H1 (cell line): ENCODE measurements around the gene IL1RAPL1. TPM values are rescaled to one million over a fixed set of nuclear protein-coding genes. Genes with fewer than 3 reads are reported as not detected.

Experiments used
- CTCF ChIA-PET: fragments of 300-600 bp; sonication (Branson Sonifier 250); formaldehyde crosslinking; loops from one replicate; lab custom pipeline; 2021; ENCODE audit not compliant: partially characterized antibody; lab: Charles Lee
- POLR2A ChIA-PET: fragments of 300-600 bp; sonication (Branson Sonifier 250); formaldehyde crosslinking; loops from one replicate; lab custom pipeline; 2021; ENCODE audit warnings: inconsistent platforms; ENCODE audit not compliant: partially characterized antibody; lab: Charles Lee
- DNase-seq, 2 experiments: peaks; one replicate each; pipeline versions ENCODE4 v3.0.0 to v3.0.0-alpha.2; 2010 to 2022; ENCODE audit warnings: low spot score in 2 of 2, low read depth in 1 of 2, mixed read lengths in 1 of 2
- FAIRE-seq: peaks from 2 replicates; lab custom pipeline; 2011; peaks lifted over from hg19 to GRCh38; lab: Jason Lieb, UNC
- H2AFZ ChIP-seq: 2 replicates; pipeline ENCODE4 v1.8.1; 2012; ENCODE audit warnings: low read length, inconsistent platforms
- H2AK5ac ChIP-seq: 2 replicates; pipeline ENCODE4 v1.6.1; 2013; ENCODE audit warnings: low read depth, low read length
- H2BK120ac ChIP-seq: replicated peaks from 2 replicates; pipeline ENCODE3; 2013; ENCODE audit warnings: low read depth, low read length, inconsistent platforms
- H2BK12ac ChIP-seq: 2 replicates; pipeline ENCODE4 v1.6.1; 2013; ENCODE audit warnings: low read depth, low read length
- H2BK15ac ChIP-seq: 2 replicates; pipeline ENCODE4 v1.6.1; 2013; ENCODE audit warnings: low read length
- H2BK20ac ChIP-seq: 2 replicates; pipeline ENCODE4 v1.6.1; 2013; ENCODE audit warnings: low read length
- H2BK5ac ChIP-seq: 2 replicates; pipeline ENCODE4 v1.6.1; 2013; ENCODE audit warnings: low read depth, low read length
- H3K14ac ChIP-seq: 2 replicates; pipeline ENCODE4 v1.6.1; 2013; ENCODE audit warnings: inconsistent platforms; ENCODE audit not compliant: insufficient read length
- H3K18ac ChIP-seq: 2 replicates; pipeline ENCODE4 v1.6.1; 2013; ENCODE audit warnings: low read length; ENCODE audit errors: extremely low read depth
- H3K23ac ChIP-seq: 2 replicates; pipeline ENCODE4 v1.6.1; 2013; ENCODE audit warnings: inconsistent platforms; ENCODE audit not compliant: insufficient read length
- H3K23me2 ChIP-seq: 2 replicates; pipeline ENCODE4 v1.6.1; 2013; ENCODE audit warnings: low read depth, low read length
- H3K27ac ChIP-seq: 2 replicates; pipeline ENCODE4 v1.6.1; 2011; ENCODE audit warnings: low read depth, low read length, inconsistent platforms
- H3K27me3 ChIP-seq, 4 experiments: replicated peaks in 1 of 4; 1 replicate in 1 of 4; 2 replicates in 3 of 4; pipeline versions ENCODE4 v1.6.1 to v1.8.1; 2011 to 2013; ENCODE audit warnings: low read length in 3 of 4, mild to moderate bottlenecking in 3 of 4, inconsistent platforms in 2 of 4, mixed read lengths in 2 of 4, moderate library complexity in 1 of 4; ENCODE audit not compliant: control insufficient read depth in 3 of 4, insufficient read depth in 3 of 4; ENCODE audit errors: extremely low read depth in 1 of 4
- H3K36me3 ChIP-seq, 4 experiments: 2 replicates each; pipeline versions ENCODE4 v1.6.1 to v1.8.1; 2011 to 2013; ENCODE audit warnings: mild to moderate bottlenecking in 4 of 4, low read length in 3 of 4, moderate library complexity in 2 of 4, control low read depth in 1 of 4, inconsistent platforms in 1 of 4; ENCODE audit not compliant: insufficient read depth in 4 of 4, control insufficient read depth in 2 of 4
- H3K4ac ChIP-seq: replicated peaks from 2 replicates; pipeline ENCODE3; 2013; ENCODE audit warnings: low read length, low read depth, mixed read lengths, inconsistent platforms; ENCODE audit not compliant: insufficient read length
- H3K4me1 ChIP-seq, 4 experiments: replicated peaks in 1 of 4; 1 replicate in 1 of 4; 2 replicates in 3 of 4; pipeline versions ENCODE4 v1.6.1 to v1.8.1; 2011 to 2013; ENCODE audit warnings: low read length in 3 of 4, inconsistent platforms in 2 of 4, mixed read lengths in 1 of 4; ENCODE audit not compliant: insufficient read depth in 4 of 4, control insufficient read depth in 3 of 4
- H3K4me2 ChIP-seq, 2 experiments: 2 replicates each; pipeline versions ENCODE4 v1.6.1 to v1.8.1; 2011 to 2013; ENCODE audit warnings: low read depth in 2 of 2, low read length in 2 of 2, control low read depth in 1 of 2, inconsistent platforms in 1 of 2, mild to moderate bottlenecking in 1 of 2; ENCODE audit not compliant: insufficient read depth in 1 of 2
- H3K4me3 ChIP-seq, 4 experiments: fragments of 200-600, 300-600 bp in 1 of 4; sonication (generic), shearing (Covaris generic), sonication (Bioruptor Twin) in 1 of 4; 2 replicates each; pipeline versions ENCODE4 v1.5.1 to v1.8.1; 2011 to 2016; ENCODE audit warnings: low read length in 4 of 4, low read depth in 3 of 4, control low read depth in 2 of 4, inconsistent platforms in 2 of 4, mild to moderate bottlenecking in 2 of 4, mixed read lengths in 1 of 4, moderate library complexity in 1 of 4; ENCODE audit not compliant: insufficient read depth in 2 of 4; ENCODE audit errors: extremely low read depth in 1 of 4
- H3K56ac ChIP-seq: replicated peaks from 2 replicates; pipeline ENCODE3; 2013; ENCODE audit warnings: low read depth, mild to moderate bottlenecking, mixed read lengths, low read length, inconsistent platforms; ENCODE audit not compliant: insufficient read length
- H3K79me1 ChIP-seq: 2 replicates; pipeline ENCODE4 v1.6.1; 2013; ENCODE audit warnings: low read depth, low read length, control low read depth
- H3K79me2 ChIP-seq, 2 experiments: 2 replicates each; pipeline versions ENCODE4 v1.6.1 to v1.8.1; 2012 to 2013; ENCODE audit warnings: low read length in 2 of 2, mild to moderate bottlenecking in 2 of 2, inconsistent platforms in 1 of 2; ENCODE audit not compliant: insufficient read depth in 2 of 2, control insufficient read depth in 1 of 2
- H3K9ac ChIP-seq, 4 experiments: replicated peaks in 1 of 4; 1 replicate in 1 of 4; 2 replicates in 3 of 4; pipeline versions ENCODE4 v1.6.1 to v1.8.1; 2011 to 2013; ENCODE audit warnings: low read depth in 3 of 4, low read length in 3 of 4, control low read depth in 2 of 4, mild to moderate bottlenecking in 2 of 4, moderate library complexity in 2 of 4, inconsistent platforms in 1 of 4; ENCODE audit errors: extremely low read depth in 1 of 4
- H3K9me3 ChIP-seq, 2 experiments: 2 replicates each; pipeline versions ENCODE4 v1.6.1 to v1.8.1; 2012 to 2013; ENCODE audit warnings: mild to moderate bottlenecking in 2 of 2, moderate library complexity in 2 of 2, control low read depth in 1 of 2, inconsistent platforms in 1 of 2, low read depth in 1 of 2, low read length in 1 of 2, mixed read lengths in 1 of 2; ENCODE audit not compliant: insufficient read depth in 2 of 2
- H4K20me1 ChIP-seq, 2 experiments: replicated peaks in 1 of 2; 2 replicates each; pipeline versions ENCODE3 to v1.8.1; 2011 to 2013; ENCODE audit warnings: inconsistent platforms in 2 of 2, low read length in 2 of 2, mild to moderate bottlenecking in 1 of 2; ENCODE audit not compliant: insufficient read depth in 2 of 2, control insufficient read depth in 1 of 2
- H4K5ac ChIP-seq: 2 replicates; pipeline ENCODE4 v1.6.1; 2013; ENCODE audit warnings: low read length, low read depth, mixed read lengths, inconsistent platforms; ENCODE audit not compliant: insufficient read length
- H4K8ac ChIP-seq: 2 replicates; pipeline ENCODE4 v1.8.0; 2013; ENCODE audit warnings: mild to moderate bottlenecking, moderate library complexity, low read length, inconsistent platforms; ENCODE audit not compliant: insufficient read depth; ENCODE audit errors: extremely low read depth
- H4K91ac ChIP-seq: replicated peaks from 2 replicates; pipeline ENCODE3; 2013; ENCODE audit warnings: low read length, mixed read lengths, inconsistent platforms; ENCODE audit not compliant: insufficient read length
- ASH2L ChIP-seq: fragments of 200-600, 300-600 bp; sonication (generic); IDR thresholded peaks from one replicate; pipeline ENCODE4 v1.7.1; 2017; ENCODE audit warnings: low read length
- BACH1 ChIP-seq: IDR thresholded peaks from 2 replicates; pipeline ENCODE4 v1.6.1; 2012; ENCODE audit warnings: low read length, improper control_type of control experiment
- BRCA1 ChIP-seq: IDR thresholded peaks from 2 replicates; pipeline ENCODE4 v1.6.1; 2012; ENCODE audit warnings: low read depth, low read length, improper control_type of control experiment
- CHD2 ChIP-seq: IDR thresholded peaks from 2 replicates; pipeline ENCODE4 v1.6.1; 2012; ENCODE audit warnings: low read length, improper control_type of control experiment
- EGR1 ChIP-seq: IDR thresholded peaks from 2 replicates; pipeline ENCODE4 v1.6.1; 2011; ENCODE audit warnings: low read depth, low read length, borderline replicate concordance
- EZH2 ChIP-seq: fragments of 200-600 bp; sonication (generic); IDR thresholded peaks from 2 replicates; pipeline ENCODE4 v1.7.1; 2012; ENCODE audit warnings: low read depth, mild to moderate bottlenecking, moderate library complexity, low read length, inconsistent platforms; ENCODE audit not compliant: severe bottlenecking
- RAD21 ChIP-seq, 2 experiments: IDR thresholded peaks in 1 of 2; conservative IDR thresholded peaks in 1 of 2; 2 replicates each; pipeline ENCODE4 v1.6.1; 2011; ENCODE audit warnings: low read depth in 2 of 2, low read length in 2 of 2, improper control_type of control experiment in 1 of 2, inconsistent platforms in 1 of 2, mild to moderate bottlenecking in 1 of 2, moderate library complexity in 1 of 2
- SIN3A ChIP-seq, 2 experiments: IDR thresholded peaks in 1 of 2; conservative IDR thresholded peaks in 1 of 2; 2 replicates each; pipeline ENCODE4 v1.6.1; 2011 to 2012; ENCODE audit warnings: low read length in 2 of 2, improper control_type of control experiment in 1 of 2, low read depth in 1 of 2, mild to moderate bottlenecking in 1 of 2
- SP1 ChIP-seq: IDR thresholded peaks from 2 replicates; pipeline ENCODE4 v1.6.1; 2011; ENCODE audit warnings: low read depth, low read length
- WGBS, 2 experiments: shearing (Covaris generic) in 1 of 2; methylation state at CpG; one replicate each; pipeline versions ENCODE4 v1.1.6 to v1.1.7; 2013 to 2015; ENCODE audit warnings: low lambda C conversion rate in 2 of 2, mixed read lengths in 2 of 2, inconsistent platforms in 1 of 2, low coverage in 1 of 2, missing lambda C conversion rate in 1 of 2; ENCODE audit not compliant: insufficient replicate concordance in 2 of 2, insufficient coverage in 1 of 2, insufficient read length in 1 of 2; ENCODE audit errors: extremely low coverage in 1 of 2, missing lambda C conversion rate in 1 of 2; 5-methylcytosine and 5-hydroxymethylcytosine counted together
- polyA plus RNA-seq, 7 experiments: library from polyadenylated mRNA; depleted of rRNA in 3 of 7; stranded (reverse) in 5 of 7; unstranded in 2 of 7; fragments of >200 nt in 5 of 7; fragments of 200-250 nt in 2 of 7; gene quantifications; 1 replicate in 5 of 7; 2 replicates in 1 of 7; 4 replicates in 1 of 7; pipeline versions ENCODE4 v1.2.1 to v1.2.3, GENCODE V29; 2011 to 2013; ENCODE audit warnings: missing spikeins in 2 of 7, mixed read lengths in 2 of 7
- total RNA-seq: library from RNA; stranded (reverse); fragmentation: NEBNext Ultra II Directional; extraction: Animal tissue kit (Norgen Biotek cat#: 25700); gene quantifications from 2 replicates; pipeline ENCODE4 v1.2.1, GENCODE V29; 2021

IL1RAPL1 gene
- total and polyA plus RNA-seq, 2 of the 8 experiments (the other 6 are each of a cell fraction or from before 2014, with no cell fraction given), result 0.11 to 0.35 TPM

- Histone ChIP-seq H3K23me2 (no peaks in the 10 kb centered on the region), H3K14ac (no peak overlapping the region), H3K23ac (no peak overlapping the region), H3K9me3 (no peaks in the 10 kb centered on the region), H2BK12ac (no peak overlapping the region), H2BK20ac (no peak overlapping the region), H3K9ac (no peak overlapping the region), H3K36me3 (no peaks in the 10 kb centered on the region), H3K27me3 (peaks cover 18 to 70% (median 53%) of the 10 kb centered on the region in 4 experiments), H2AFZ (no peak overlapping the region), H3K4me2 (no peak overlapping the region), H3K79me1 (no peaks in the 10 kb centered on the region), H3K56ac (no peak overlapping the region), H3K4ac (no peak overlapping the region), H2AK5ac (no peak overlapping the region), H2BK120ac (no peak overlapping the region), H3K4me3 (no peak overlapping the region), H3K4me1 (no peaks in the 10 kb centered on the region), H3K79me2 (no peaks in the 10 kb centered on the region), H2BK15ac (no peak overlapping the region), H4K20me1 (peaks cover 0 to 3% of the 10 kb centered on the region in 2 experiments), H3K27ac (no peak overlapping the region), H4K8ac (no peak overlapping the region), H2BK5ac (no peak overlapping the region), H3K18ac (no peak overlapping the region), H4K91ac (no peak overlapping the region), H4K5ac (no peak overlapping the region)
- DNase-seq (peak in 1 of 2 experiments; percentile 34), FAIRE-seq (peak; percentile 88)
- ChIA-PET POLR2A (no interaction called here), CTCF (interaction anchor here (0.6 kb wide), 1 partner anchor 933 kb away, joined by 3 read pairs; no protein-coding TSS in a partner anchor)
- WGBS, 2 experiments, result 0% methylated on average over 2 of the region's 2 CpGs; no CpG with 5 or more reads in 1 of the 2 experiments
- peak; percentile 86 for TF ChIP-seq SP1
- peak; percentile 78 for TF ChIP-seq EGR1
- TF ChIP-seq BRCA1, result no peak
- TF ChIP-seq RAD21 (IDR thresholded peaks at IDR 0.05 in 1 of 2, conservative IDR thresholded peaks at IDR 0.05 in 1 of 2; ENCODE audit: low read depth in 2 of 2, low read length in 2 of 2), result peak in 1 of 2 experiments; percentile 3; a peak in 1 of 4 replicates
- TF ChIP-seq BACH1, result no peak
- no peak for TF ChIP-seq ASH2L
- no peak for TF ChIP-seq CHD2
- TF ChIP-seq SIN3A (conservative IDR thresholded peaks at IDR 0.05 in 1 of 2, IDR thresholded peaks at IDR 0.05 in 1 of 2; ENCODE audit: low read depth in 1 of 2, low read length in 2 of 2), result no peak
- no peak for TF ChIP-seq EZH2
Observed at GRCh38 chrX:29225670-29226069, 638.4 kb downstream of the IL1RAPL1 start.
